DMS114 treated with DMSO at 0.1 percent for 48 hours (cell line): Measurements from ENCODE around the gene SURF1.
A peak's percentile ranks its signal among the peaks of the same experiment; 100 is the strongest.
"Not testable (repeated sequence)": the region's sequence is repeated elsewhere in the genome, so short reads cannot be mapped to it uniquely, and the experiment has no call there.

ENCODE experiments used
- DNase-seq: peaks from one replicate; lab custom pipeline; 2025; ENCODE audit not compliant: unreplicated experiment; lab: John Stamatoyannopoulos, UW

Gene SURF1

DNA sequence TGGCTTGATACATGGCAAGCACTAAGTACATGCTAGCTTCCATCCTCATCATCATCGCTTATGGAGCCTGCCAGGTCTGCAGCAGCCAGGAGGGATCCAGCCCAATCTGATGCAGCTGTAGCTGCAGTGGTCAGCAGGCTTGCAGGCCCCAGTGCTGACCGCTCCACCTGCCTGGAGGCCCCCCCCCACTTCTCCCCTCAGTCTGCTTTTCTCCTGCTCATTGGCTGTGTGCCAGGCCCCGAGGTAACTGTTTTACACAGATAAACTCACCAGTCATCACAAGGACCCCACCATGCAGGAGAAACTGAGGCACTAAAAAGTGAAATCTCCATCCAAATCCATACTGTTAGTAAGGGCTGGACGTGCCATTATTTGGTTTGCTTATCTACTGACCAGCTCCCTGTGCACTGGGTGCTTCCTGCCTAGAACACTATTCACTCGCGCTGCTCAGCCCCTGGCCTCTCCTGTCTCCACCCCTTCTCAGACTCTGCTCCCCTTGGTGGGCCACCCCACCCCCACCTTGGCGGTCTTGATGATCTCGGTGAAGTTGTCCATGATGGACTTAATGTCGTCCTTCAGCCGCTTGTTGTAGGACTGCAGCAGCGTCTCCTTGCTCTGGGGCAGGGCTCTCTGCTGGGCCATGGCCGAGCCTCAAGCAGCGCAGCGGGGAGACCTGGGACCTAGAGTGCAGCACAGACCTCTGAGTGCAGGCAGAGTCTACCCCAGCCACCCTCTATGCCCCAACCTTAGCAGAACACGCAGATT lies 10.1 kb downstream of the SURF1 start:
- DNase-seq: no peak

DNA sequence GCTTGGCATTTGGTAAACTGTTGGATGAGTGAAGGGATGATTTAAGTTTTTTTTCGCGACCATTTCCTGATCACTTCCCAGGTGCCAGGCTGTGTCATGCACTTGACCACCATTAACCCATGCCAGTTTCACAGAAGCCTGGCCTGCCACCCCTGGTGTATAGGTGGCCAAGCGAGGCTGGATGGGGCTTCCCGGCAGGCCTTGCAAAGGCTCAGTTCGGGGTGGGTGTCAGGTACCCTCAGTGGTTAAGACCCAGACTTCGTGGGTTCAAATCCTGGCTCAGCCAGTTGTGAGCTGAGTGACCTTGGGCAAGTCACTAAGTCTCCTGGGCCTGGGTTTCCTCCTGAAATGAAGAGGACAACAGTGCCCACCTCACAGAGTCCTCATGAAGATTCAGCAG lies 10.7 kb downstream of the SURF1 start:
- DNase-seq: no peak

- no peak for DNase-seq
Measured at GRCh38 chr9:133344979-133345378, 11.3 kb downstream of the SURF1 start.

GRCh38 chr9:133344071-133344470 lies 12.2 kb downstream of the SURF1 start:
- no peak for DNase-seq

DNA sequence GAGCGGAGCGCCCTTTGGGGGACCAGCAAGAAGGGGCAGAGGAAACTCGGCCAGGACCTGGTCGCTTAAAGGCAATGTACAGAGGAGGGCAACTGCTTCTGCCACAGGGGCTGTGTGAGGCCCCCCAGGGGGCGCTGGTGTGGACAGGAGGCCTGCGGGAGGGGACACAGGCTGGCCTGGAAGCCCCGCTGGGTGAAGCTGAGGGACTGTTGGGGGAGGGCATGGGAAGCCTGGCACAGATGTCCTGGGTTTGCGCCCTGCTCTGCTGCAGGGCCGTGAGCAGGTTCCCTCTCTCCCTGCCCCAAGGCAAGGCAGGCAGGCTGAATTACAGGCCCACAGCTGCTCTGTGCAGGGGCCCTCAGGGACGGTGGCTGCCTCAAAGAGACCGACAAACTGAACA lies 13.7 kb downstream of the SURF1 start:
- DNase-seq: no peak

- no peak for DNase-seq
Measured at GRCh38 chr9:133342069-133342406, 14.2 kb downstream of the SURF1 start.

DNA sequence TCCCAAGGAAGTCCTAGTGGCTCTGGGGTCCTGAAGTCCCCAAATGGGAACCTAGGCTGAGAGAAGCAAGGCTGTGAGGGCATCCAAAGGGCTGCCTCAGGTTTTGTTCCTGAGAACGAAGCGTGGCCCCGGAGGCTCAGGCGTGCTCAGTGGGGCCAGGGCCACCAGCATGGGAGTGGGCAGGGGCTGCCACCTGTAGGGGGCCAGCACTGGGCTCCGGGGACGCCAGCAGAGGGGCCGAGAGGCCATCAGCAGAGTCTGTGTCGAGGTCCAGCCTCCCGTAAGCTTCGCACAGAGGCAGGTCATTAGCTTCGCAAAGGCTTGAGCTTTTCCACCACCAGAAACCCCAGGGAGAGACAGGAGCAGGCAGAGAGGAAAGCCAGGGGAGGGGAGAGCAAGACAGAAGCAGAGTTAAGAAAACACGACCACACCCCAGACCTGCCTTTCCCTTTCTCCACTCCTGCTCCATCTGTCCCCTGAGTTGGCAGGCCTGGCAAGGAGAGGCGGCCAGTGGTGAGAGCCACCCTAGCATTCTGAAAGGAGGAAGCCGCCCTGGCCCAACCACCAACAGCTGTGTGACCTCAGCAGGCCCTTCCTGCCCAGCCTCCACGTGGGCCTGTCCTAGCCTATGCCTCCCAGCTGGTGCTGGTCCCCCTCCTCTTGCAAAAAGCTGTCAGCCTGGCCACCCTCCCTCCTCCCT lies 14.8 kb downstream of the SURF1 start:
- DNase-seq: no peak

DNA sequence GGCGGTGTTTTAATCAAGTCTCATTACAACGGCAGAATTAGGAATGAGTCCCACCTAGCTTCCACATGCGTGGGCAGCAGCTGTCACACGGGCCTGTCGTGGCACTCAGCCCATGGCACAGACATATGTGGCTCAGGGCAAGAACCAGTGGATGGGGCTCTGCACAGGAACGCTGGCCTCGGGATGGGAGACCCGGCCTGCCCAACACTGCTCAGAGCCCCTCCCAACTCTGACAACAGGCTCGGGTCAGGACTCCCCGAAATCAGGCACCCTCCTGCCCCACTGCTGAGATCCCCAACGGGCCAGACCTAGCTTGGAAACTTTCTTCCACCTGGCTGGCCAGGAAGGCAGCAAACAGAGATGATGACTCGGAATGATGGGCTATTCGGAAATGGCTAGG lies 15.4 kb downstream of the SURF1 start:
- no peak for DNase-seq

GRCh38 chr9:133340256-133340655 lies 16.0 kb downstream of the SURF1 start:
- DNase-seq: no peak

DNA sequence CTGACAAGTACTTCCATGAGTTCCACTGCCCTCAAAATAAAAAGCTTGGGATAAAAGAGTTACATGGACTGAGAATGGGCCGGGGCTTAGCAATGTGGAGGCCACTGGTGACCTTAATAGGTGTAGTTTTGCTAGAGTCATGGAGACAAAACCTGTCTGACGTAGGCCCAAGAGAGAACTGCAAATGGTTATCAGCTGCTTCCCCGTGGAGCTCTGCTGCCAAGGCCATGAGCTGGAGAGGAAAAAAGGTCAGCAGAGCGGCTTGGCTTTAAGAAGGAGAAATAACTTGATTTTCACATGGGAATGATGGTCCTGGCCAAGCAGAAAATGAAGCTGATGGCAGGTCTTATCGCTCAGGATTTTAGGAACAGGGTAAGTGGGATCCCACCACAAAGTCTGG lies 16.6 kb downstream of the SURF1 start:
- DNase-seq: no peak

DNA sequence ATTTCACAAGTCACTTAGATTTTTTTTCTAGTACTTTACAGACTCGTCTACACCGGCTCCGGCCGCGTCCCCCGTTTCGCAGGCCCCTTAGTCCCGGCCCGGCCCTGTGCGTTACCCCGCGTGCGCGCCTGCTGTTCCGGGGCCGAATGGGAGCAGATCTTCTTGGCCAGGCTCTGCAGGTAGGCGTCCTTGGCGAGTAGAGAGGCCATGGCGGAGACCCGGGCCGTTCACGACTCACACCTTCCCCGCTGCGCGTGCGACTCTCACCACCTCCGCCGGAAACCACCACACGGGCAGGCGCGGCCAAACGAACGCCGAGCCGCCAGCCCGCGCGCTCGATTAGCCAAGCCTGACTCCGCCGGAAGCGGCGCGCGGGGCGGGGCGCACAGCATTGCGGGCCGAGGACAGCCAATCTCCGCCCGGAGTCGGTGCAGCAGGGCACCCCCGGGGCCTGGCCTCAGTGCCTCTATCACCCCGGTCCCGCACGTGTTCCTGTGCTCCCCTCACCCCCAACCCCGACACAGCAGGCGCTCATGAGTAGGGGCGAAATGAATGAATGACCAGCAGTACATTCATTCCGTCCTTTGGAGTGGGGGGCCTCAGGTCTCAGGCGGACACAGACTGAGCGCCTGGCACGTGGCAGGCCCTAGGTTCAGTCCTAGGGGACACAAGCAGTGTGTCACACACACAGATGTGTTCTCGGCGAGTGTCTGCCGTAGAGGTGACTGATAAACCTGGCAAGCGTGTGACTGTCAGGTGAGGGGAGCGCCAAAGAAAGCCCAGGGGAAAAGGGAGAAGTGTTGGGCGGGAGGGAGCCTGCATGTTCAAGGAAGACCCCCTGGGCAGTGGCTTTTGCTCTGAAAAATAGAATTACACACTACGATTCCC lies 20.1 kb downstream of the SURF1 start, which contains the start of gene SURF6:
TSS of gene SURF6 (minus strand) at position 265 of the 888 bp plus-strand sequence. CDS start at position 209, 56 bp downstream.
- peak; percentile 65 for DNase-seq

- DNase-seq: not testable (repeated sequence)
Measured at GRCh38 chr9:133334888-133335287, 21.4 kb downstream of the SURF1 start.

GRCh38 chr9:133334161-133334560 lies 22.1 kb downstream of the SURF1 start:
- no peak for DNase-seq

DNA sequence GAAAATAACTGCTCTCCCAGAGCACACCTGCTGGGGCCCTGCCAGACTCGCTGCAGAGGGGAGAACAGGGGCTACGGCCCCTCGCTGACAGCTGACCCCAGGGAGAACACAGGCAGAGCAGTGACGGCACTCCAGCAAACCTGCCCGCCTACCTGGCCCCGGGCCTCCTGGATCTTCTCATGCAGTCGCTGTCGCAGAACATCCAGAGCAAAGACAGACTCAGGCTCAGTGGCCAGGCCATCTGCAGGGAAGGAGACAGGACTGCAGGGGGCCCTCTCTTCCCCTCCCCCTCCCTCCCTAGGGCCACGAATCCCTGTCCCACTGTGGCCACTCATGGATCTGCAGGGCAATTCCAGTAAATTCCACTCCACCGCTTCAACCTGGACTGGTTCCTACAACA lies 22.7 kb downstream of the SURF1 start:
- no peak for DNase-seq

GRCh38 chr9:133333011-133333410 lies 23.3 kb downstream of the SURF1 start:
- DNase-seq: no peak

DNA sequence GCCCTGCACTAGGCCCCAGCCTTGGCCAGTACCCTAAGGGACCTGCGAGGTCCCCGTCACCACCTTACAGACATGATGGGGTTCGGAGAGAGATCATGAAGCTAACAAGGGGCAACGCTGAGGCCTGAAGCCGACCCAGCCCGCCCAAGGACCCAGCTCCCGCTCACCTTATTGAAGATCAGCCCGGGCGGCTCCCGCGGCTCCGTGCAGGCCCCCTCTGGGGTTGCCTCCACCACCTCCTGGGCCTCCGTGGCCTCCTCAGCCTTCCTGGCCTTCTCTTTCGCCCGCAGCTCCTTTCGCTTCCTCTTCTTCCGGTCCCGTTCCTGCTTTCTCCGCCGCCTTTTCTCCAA lies 23.9 kb downstream of the SURF1 start:
- no peak for DNase-seq

DNA sequence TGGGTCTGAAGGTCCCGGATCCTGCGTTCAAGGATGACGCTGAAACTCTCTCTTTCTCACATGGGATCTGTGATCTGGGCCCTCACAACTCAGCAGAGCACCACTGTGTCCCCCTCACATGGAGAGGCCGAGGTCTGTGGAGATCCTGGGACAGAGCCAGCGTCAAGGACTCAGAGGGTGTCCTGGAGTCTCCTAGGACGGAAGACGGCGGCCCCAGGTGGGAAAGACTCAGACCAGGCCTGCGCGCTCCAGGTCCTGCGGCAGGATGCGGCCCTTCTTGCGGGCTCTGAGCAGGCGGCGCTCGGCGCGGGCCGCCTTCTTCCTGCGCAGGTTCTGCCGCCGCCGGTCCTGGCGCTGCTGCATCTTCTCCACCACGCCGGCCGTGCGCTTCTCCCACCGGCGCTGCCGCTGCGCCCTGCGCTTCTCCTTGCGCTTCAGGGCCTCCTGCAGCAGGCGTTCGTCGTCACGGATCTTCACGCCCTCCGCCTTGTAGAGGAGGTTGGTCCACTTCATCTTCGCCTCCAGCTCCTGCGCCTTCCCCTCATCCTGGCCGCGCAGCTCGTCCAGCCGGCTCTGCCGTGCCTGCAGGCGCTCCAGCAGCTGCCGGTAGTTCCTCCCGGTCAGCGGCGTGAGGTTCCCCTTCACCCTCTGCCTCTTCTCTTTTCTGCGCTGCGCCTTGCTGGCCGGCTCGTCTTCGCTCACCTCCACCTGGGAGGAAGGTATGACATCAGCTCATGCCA lies 24.5 kb downstream of the SURF1 start:
- no peak for DNase-seq

DNA sequence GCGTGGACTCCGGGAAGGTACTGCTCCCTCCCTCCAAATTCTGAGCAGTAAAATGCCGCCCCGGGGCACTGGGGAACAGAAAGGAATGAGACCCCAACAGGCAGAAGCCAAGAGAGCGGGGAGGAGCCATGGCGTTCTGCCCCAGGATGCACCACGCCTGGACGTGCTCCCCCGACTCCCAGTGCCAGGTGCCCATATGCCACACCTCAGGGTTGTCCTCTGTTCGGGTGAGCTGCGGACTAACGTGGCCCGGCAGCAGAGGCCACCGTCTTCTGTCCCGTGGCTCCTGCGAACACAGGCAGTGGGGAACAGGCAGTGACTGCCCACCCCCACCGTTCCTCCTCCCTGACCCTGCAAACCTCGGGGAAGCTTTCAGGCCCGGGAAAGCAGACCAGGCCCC lies 25.1 kb downstream of the SURF1 start:
- no peak for DNase-seq

DNA sequence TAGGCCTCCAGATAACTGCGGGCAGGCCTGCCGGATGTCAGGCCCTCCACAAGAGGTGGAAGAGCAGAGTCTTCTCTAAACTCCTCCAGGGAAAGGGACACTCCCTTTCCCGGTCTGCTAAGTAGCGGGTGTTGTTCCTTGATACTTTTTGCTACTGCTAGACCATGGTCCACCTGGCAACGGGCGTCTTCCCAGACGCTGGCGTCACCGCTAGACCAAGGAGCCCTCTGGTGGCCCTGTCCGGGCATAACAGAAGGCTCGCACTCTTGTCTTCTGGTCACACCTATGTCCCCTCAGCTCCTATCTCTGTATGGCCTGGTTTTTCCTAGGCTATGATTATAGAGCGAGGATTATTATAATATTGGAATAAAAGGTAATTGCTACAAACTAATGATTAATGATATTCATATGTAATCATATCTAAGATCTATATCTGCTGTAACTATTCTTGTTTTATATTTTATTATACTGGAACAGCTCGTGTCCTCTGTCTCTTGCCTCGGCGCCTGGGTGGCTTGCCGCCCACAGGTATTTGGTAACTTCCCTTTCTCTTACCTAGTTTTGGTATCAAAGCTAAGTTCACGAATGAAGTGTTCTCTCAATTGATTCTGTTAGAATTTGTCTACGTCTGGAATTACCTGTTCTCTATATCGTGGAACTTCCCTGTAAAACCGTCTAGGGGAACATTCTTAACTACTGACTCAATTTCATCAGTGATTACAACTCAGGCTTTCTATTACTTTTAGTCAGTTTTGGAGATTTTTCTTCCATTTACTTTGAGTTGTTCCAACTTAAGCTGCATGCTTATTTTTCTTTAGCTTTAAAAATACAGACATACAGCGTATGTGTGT lies 26.8 kb downstream of the SURF1 start:
- not testable (repeated sequence) for DNase-seq

GRCh38 chr9:133327834-133328484 lies 28.3 kb downstream of the SURF1 start:
- DNase-seq: no peak
